T-helper 1 cell (primary cell): ENCODE measurements around the gene DUS1L.

ENCODE experiments used
- DNase-seq, 5 donors: peaks; one replicate each; pipeline ENCODE4 v3.0.0-alpha.2; 2012 to 2020

The DUS1L gene

DNA sequence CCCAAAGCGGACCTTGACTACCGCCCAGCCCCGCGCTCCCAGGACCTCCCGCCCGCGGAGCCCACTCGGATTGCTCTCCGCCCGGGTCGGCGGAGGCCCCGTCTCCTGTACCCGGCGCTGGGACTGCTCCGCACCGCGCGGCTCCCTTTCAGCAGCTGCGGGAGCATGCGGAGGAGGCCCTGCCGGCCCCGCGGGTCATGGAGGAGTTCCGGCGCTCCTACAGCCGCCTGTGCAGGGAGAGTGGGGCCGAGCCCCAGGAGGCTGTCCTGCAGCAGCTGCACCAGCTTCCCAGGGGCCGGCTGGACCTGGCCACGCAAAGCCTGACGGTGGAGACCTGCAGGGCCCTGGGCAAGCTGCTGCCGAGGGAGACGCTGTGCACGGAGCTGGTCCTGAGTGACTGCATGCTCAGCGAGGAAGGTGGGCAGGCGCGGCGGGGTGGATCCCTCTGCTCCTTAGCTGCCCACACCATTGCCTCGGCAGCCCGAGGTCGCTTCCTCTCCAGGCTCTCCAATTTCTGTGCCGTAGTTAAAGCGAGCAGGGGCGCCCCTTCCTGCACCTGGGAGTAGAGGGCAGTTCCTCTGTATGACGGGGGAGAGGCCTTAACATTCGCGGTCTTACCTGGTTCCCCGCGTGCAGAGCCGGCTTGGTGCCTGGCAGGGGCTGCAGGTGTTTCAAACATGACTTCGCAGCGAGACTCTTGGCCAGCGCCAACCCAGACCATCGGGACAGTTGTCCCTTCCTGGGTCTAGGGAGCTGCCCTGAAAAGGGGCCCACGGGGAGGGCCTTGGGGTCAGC, 42.0 kb downstream of the DUS1L start:
- DNase-seq: peak in 1 of 5 donors; percentile 25

DNA sequence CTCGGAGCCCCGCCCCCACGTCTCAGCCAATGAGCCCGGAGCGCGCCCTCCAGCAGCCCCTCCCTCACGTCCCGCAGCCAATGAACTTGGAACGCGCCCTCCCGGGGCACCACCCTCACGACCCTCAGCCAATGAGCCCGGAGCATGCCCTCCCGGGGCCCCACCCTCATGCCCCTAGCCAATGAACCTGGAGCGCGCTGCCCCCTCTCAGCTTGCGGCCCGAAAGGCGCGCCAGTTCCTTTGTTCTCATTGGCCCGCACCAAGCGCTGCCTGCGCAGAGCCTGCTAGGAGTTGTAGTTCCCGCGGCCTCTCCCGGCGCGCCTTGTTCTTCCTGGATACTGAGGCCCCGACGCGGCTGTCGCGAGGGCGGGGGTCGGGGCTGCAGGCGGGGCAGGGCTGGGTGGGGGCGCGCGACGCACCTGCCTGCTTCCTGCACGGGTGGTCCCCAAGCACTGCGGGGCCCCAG, 42.6 kb downstream of the DUS1L start, which contains the start of gene LRRC45:
Gene LRRC45 (plus strand): TSS at position 325 of the 466 bp plus-strand sequence. CDS start 339 bp downstream, outside the sequence.
- peak; percentile 99 to 100 (median 100) for DNase-seq

DNA sequence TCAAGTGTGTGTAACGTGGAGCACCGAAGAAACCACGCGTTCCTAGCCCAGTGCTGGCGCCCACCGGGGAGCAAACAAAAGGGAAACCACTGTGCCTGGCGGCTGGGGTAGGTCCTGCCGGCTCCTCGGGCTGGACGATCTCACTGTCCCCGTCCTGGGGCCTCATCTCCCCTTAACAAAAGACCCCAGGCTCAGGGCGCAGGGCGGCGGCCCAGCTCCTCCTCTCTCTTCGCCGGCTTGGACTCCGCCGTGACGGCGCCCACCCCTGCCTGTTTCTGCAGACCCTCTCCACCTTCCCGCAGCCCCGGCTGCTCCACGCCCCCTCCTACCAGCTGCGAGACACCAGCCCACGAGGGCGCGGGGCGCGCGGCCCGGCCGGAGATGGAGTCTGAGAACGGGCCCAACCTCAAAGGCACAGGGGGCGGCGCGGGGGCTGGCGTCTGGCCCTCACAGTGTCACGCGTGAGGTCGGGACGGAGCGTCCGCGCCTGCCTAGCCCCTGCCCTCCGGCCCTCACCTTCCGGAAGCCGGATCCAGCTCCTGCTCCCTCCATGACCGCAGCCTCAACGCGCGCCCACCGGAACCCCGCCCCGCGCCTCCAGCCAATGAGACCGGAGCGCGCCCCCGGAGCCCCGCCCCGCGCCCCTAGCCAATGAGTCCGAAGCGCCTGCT, 43.2 kb downstream of the DUS1L start, which contains the start of gene CENPX:
Gene CENPX (minus strand): TSS at position 569 of the 671 bp plus-strand sequence. CDS start 17 bp downstream, at position 552.
- DNase-seq: peak in 1 of 5 donors; percentile 27

DNA sequence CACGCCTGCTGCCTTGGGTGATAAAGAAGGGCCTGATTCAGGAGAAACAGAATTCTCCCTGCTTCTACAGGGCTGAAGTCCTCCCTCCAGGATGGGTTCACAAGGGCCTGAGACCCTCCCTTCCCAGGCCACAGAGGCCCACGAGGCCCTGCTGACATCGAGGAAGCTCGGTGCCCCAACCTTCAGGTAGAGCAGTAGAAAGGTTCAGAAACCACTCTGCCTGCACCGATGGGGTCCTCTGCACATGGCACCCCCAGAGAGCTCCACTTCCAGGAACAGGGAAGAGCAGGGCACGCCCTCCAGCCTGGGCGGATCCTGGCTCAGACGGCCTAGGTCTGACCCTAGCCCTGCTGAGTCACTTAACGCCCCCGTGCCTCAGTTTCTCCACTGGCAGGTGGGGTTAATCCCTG, 43.7 kb downstream of the DUS1L start:
- DNase-seq: no peak

DNA sequence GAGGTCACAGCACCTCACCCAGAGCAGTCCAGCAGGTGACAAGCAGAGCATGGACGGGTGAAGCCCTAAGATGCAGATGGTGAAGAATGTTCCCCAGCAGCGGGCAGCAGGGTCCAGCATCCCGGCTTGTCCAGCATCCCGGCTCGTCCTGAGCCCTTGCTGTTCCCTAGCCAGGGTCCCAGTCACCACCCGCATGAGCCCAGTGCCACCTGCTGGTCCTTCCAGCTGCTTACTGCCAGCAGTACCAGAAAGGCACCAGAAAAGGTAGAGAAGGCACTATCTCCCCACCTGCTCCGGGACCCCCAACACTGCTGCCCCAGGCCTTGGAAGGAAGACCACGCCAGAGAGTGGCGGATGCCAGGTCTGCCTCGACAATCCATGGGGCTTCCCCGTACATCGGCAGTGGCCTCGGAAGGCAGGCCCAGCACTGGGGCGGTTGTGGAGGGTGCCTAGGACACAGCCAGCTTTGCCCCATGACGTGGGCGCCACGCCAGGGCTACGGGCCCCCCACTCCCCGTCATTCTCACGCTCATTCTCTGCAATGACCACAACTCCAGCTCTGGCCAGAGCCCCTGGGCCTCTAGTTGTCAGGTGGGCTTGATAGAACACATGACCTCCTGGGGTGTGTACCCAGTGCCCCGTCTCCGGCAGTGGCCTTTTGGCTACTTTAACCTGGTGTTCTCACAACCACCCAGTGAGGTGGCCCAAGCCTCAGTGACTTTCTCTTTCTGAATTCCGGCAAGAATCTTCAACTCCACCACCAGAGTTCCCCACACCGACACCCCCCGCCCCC, 44.3 kb downstream of the DUS1L start:
- DNase-seq: peak in 3 of 5 donors; percentile 42 to 61 (median 43)

DNA sequence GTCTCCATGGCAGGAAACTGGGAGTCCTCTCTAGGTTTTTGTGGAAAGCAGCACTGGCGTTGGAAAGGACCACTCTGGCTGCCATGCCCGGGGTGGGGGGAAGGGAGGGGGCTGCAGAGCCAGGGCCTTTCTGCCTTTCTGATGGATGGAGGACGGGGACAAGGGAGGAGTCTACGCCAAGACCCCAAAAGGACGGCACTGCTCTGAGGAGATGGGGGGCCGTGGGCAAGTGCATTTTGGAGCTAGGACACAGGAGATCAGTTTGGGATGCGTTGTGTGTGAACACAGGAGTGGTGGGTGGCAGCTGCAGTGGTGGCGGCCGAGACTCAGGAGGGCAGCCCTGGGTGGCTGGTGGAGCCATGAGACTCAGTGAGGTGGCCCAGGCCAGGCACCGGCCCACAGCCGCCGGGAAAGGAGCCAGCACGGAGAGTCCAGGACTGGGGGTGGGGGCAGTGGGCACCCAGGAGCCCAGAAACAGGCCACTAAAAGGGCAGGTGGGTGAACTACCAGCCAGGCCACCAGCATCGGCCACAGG, 45.0 kb downstream of the DUS1L start:
- no peak for DNase-seq

DNA sequence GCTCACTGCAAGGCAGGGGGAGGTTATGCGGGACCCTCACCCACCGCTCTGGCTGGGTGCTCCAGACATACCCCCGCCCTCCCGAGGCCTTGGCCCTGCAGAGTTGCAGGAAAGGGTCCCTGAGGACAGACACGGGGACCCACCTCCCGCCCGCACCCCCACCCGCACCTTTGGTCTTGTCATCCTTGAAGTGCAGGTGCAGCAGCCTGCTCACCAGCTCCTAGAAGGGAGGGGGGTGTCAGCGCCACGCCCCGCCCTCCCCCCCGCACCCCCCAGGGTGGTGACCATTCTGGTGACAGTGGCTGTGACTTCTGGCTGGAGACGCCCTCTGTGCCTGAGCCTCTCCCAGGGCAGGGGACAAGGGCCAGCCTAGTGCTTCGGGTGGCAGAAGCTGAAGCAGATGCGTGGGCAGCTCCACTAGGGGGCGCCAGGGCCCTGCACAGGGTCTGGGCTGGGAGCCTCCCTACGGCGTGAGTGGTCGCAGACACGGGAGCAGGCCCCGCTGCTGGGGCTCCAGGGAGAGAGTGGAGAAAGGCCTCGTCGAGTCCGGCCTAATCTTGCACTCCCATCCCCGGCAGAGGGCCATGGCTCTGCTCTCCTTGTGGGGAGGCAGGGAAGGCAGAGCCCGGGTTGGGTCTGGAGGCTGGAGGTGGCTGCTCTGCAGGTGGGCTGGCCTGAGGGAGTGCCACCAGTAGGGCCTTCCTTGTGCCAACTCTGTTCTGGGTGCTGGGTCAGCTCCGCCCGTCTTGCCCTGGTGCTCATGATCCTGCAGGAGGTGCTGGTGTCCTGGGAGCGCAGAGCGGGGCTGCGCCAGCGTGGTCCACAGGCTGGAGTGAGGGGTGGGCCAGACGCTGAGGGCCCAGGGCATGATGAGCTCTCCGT, 45.7 kb downstream of the DUS1L start:
- DNase-seq: peak in 4 of 5 donors; percentile 48 to 64 (median 56)

DNA sequence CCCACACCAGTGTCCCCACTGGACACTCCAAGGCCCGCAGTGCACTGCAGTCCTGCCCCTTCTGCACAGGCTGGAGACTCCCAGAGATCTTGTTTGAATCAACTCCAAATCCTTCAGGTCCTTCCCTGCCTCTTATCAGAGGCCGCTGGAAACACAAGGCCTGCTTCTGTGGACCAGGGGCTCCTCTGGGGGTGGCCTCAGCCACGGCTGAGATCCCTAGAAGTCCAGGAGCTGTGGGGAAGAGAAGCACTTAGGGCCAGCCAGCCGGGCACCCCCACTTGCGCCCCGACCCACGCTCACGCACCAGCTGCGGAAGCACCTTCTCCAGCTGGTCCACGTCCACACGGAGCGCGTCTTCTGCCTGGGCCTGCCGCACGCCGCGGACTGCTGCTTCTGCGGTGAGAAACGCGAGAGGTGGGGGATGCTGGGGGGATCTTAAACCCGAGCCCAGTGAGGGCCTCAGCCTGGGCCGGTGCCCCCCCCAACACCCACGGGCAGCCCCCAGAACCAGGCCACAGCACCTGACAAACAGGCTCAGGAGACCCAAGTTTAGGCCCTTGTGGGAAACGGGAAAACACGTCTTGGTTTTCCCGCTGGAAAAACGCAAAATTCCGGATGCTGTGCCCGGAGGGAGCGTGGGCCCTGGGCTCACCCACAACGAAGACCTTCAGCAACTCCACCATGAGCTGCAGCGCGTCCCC, 46.5 kb downstream of the DUS1L start:
- DNase-seq: no peak

DNA sequence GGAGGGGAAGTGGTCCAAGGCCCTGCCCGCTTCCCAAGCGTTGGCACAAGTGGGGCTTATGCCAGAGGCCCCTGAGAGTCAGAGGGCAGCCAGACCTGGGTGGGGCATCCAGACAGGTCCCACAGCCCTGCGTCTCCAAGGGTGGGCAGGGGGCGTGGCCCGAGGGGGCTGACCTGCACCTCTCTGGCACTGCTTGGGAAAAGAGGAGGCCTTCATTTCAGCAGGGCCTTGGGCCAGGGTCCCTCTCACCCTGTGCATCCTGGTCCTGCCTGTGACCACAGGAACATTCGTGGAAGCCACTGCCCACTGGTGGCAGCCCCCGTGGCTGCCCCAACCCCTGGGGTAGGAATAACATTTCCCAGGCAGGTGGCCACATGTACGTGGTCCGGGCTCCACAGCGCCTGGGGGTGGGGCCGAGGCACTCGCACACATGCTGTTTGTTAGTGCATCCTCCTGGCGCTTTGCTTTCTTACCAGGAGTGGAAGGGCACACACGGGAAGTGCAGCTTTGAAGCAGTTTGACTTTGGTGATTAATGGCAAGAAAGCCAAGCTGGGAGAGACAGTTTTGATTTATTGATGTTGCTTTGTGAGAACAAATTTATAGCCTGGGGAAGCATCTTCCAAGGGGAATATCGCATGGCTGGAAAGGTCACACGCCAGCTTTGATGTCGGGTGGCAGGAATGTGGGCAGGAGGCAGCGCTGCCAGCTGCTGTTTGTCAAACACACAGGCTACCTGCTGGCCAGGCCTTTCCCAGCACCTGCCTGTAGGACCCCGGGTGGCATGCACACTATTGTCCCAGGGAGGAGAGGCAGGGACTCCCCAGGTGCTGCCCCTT, 47.2 kb downstream of the DUS1L start:
- DNase-seq: no peak

DNA sequence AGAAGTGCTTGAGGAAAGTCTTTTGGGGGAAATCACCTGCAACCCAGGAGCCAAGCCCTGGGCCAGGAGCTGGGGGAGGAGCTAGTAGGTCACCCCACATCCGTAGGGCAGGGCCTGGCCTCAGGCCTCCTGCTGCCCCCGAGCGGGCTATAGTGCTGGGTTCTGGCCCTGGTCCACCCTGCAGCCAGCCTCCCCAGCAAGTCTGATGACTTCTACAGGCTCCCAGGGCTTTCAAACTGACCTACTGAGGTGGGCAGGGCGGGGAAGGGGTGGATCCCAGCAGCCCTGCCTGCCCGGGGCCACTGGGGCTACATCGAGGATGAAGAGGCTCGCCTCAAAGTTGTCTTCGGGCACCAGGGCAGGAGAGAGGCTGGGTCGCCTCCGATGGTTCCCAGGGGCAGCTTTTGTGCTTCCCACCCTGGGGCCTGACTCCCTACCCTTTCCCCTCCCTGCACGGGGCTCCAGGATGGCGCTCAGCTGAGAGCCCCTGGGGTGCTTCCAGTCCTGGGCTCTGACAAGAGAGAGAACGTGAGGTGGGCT, 47.9 kb downstream of the DUS1L start:
- no peak for DNase-seq

DNA sequence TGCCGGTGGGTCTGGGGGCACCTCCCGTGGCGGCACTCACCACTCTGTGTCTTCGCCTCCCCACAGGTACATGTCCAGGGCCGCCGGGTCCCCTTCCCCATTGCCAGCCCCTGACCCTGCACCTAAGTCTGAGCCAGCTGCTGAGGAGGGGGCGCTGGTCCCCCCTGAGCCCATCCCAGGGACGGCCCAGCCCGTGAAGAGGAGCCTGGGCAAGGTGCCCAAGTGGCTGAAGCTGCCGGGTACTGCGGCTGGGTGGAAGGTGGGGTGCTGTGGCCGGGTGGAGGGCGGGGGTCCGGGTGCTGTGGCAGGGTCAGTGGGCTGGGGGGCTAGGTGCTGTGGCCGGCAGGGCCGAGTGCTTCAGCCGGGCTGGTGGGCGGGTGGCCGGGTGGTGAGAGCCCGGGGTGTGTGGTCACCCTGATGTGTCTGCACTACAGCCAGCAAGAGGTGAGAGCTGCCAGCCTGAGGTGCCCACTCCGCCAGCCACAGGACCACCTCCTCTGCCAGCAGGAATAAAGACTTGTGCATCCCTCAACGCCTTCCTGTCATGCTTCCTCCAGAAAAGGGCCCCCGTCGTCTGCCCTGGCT, 48.6 kb downstream of the DUS1L start:
- no peak for DNase-seq

DNA sequence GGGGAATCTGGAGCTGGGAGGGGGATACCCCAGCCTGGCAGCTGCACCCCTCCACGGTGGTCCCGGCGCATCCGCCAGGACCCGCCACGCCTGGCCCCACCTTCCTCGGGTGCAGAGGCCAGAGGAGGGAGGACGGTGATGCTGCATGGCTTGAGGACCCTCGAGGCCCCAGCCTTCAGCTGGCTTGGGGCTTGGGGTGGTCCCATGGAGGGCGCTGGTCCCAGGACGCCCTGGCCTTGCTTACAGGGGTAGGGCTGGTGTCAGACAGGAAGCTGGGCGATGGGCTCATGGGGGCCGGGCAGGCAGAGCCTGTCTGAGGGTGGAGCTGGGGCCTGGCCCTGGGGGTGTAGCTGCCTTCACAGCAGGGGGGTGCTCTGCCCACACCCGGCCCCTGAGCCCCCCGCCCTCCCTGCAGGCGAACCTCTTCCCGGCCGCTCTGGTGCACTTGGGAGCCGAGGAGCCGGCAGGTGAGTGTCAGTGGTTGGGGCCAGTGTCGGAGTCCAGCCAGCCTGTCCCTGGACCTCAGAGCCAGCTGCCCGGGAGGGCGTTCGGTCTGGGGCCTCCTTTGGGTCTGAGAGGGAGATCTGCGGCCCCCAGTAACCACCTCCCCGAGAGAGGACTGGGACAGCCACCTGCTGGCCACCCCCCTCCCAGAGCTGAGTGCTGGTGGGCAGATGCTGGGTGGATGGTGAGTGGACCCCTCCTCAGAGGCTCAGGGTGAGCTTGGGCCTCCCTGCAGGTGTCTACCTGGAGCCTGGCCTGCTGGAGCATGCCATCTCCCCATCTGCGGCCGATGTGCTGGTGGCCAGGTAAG, 49.3 kb downstream of the DUS1L start:
- DNase-seq: no peak

DNA sequence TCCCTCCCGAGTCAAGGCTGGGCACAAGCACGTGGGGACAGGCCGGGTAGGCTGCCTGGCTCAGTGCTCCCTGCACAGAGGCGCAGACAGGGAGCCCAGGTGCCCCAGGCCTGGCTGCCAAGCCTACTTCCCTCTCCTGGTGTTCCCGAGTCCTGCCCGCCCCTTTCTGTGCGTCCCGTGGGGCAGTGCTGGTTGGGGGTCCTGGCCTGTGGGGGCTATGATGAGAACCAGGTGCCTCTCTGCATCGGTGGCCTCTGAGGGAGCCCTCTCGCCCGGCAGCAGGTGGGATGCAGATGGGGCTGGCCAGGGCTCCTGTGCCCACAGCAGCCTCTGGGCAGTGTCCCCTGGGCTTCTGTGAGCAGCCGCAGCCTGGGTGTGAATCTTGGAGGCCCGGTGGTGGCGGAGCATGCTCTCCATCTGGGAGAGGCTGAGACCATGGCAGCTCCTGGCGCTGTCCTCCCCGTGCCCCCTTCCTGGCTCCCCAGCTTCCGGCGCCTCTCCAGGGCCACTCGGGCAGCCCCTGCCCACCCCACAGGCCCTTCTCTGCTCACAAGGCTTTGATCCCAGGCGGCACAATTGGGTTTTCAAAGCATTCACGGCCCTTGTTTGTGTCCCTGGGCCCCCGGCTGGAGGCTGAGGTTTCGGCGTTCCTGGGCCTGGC, 50.2 kb downstream of the DUS1L start:
- DNase-seq: no peak

DNA sequence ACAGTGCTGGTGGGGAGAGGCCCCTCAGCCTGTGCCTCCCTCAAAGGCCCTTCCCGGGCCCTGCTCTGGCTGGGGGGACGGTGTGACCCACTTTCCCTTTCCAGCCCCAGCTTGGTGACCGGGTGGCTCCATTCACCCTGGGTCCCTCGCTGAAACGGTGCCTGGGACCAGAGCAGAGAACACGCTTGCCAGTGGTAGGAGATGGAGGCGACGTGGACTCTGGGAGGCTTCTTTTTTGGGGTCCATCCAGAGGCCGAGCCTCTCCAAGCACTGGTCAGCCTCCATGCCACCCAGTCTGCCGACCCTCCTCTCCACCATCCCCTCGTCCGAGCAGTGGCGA, 50.7 kb downstream of the DUS1L start:
- no peak for DNase-seq

DNA sequence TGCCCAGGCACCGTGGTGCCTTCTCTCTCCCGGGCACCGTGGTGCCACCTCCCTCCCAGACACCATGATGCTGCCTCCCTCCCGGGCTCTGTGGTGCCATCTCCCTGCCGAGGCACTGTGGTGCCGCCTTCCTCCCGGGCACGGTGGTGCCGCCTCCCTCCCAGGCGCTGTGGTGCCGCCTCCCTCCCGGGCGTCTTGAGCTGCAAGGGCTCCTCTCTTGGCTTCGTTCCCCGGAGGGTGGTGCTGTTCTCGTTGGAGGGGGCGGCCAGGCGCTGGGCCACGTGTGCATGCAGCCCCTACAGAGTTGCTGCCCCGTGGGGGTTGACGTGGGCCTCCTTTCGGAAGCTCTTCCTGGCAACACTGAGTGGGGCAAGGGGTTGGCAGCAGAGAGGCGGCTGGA, 51.2 kb downstream of the DUS1L start:
- DNase-seq: no peak

DNA sequence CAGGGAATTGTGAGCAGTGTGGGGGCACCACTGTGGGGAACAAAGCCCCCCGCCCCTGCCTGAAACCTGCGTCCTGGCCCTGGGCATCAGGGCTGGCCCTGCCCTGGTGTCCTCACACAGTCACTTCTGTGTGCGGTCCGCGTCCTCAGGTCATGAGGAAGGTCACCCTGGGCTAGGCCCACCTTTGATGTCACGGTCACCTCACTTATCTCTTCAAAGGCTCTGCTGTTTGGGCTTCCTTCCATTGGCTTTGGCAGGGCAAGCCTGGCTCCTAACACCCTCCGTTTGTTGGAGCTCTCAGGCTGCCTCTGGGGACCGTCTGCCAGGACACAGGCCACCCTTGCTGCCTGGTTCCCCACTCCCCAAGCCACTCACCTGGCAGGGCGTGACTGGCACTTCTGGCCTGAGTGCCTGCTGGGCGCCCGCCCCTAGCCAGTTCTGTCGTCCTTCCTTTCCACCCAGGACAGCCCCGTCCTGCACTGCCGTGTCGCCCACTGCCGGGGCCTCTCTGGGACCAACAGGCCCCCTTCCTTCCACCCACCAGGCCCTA, 51.8 kb downstream of the DUS1L start:
- DNase-seq: no peak

DNA sequence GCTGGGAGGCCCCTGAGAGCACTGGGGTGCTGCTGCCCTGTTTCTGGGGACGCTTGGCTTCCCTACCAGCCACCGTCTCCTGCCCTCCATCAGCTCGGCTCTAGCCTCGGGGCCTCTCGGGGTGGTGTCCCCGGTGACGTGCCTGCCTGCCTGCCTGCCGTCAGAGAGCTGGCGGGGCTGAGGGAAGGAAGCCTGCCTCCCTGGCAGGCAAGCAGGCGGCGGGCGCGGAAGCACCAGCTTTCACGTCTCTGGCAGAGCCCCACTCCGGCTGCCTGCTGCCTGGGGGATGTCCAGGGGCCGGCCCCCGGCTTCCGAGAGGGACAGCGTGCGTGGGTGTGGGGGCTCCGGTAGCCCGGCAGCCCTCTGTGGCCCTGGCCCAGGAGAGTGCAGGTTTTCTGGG, 52.3 kb downstream of the DUS1L start:
- DNase-seq: no peak
